H1 (cell line): ENCODE results near the gene CCDC82. TPM values are rescaled to one million over a fixed set of nuclear protein-coding genes. Genes with fewer than 3 reads are reported as not detected.

ENCODE experiments used
- CEBPB ChIP-seq: IDR thresholded peaks from 2 replicates; pipeline ENCODE4 v1.6.1; 2012; ENCODE audit warnings: low read depth, low read length
- GABPA ChIP-seq: IDR thresholded peaks from 2 replicates; pipeline ENCODE4 v1.6.1; 2011; ENCODE audit warnings: mild to moderate bottlenecking, low read length, moderate library complexity, borderline replicate concordance; ENCODE audit not compliant: insufficient read depth
- HDAC2 ChIP-seq, 2 experiments: fragments of 300-600 bp in 1 of 2; sonication (generic) in 1 of 2; IDR thresholded peaks; 2 replicates each; pipeline ENCODE4 v1.6.1; 2011 to 2012; ENCODE audit warnings: low read depth in 2 of 2, low read length in 2 of 2, mild to moderate bottlenecking in 2 of 2, moderate library complexity in 2 of 2, borderline replicate concordance in 1 of 2, inconsistent platforms in 1 of 2
- JUND ChIP-seq: IDR thresholded peaks from 2 replicates; pipeline ENCODE4 v1.6.1; 2011; ENCODE audit warnings: mild to moderate bottlenecking, improper control_type of control experiment, low read length
- MAFK ChIP-seq: IDR thresholded peaks from 2 replicates; pipeline ENCODE4 v1.6.1; 2012; ENCODE audit warnings: low read depth, mild to moderate bottlenecking, improper control_type of control experiment, low read length
- RNF2 ChIP-seq: fragments of 200-900, 300-1000 bp; sonication (generic); IDR thresholded peaks from 2 replicates; pipeline ENCODE4 v1.7.1; 2016; ENCODE audit warnings: borderline replicate concordance, low read depth, mild to moderate bottlenecking, antibody characterized with exemption, low read length; ENCODE audit not compliant: poor library complexity, severe bottlenecking; ENCODE audit errors: missing control alignments
- SUZ12 ChIP-seq: fragments of 200-600 bp; sonication (generic); IDR thresholded peaks from 2 replicates; pipeline ENCODE4 v1.6.1; 2012; ENCODE audit warnings: mild to moderate bottlenecking, inconsistent platforms, low read length, moderate library complexity, mixed read lengths
- polyA plus RNA-seq, 7 experiments: library from polyadenylated mRNA; depleted of rRNA in 3 of 7; stranded (reverse) in 5 of 7; unstranded in 2 of 7; fragments of >200 nt in 5 of 7; fragments of 200-250 nt in 2 of 7; gene quantifications; 1 replicate in 5 of 7; 2 replicates in 1 of 7; 4 replicates in 1 of 7; pipeline versions ENCODE4 v1.2.1 to v1.2.3, GENCODE V29; 2011 to 2013; ENCODE audit warnings: missing spikeins in 2 of 7, mixed read lengths in 2 of 7
- total RNA-seq: library from RNA; stranded (reverse); fragmentation: NEBNext Ultra II Directional; extraction: Animal tissue kit (Norgen Biotek cat#: 25700); gene quantifications from 2 replicates; pipeline ENCODE4 v1.2.1, GENCODE V29; 2021

Gene CCDC82
- total and polyA plus RNA-seq, 2 of the 8 experiments (the other 6 are each of a cell fraction or from before 2014, with no cell fraction given), result 6.0 to 15.2 TPM

DNA sequence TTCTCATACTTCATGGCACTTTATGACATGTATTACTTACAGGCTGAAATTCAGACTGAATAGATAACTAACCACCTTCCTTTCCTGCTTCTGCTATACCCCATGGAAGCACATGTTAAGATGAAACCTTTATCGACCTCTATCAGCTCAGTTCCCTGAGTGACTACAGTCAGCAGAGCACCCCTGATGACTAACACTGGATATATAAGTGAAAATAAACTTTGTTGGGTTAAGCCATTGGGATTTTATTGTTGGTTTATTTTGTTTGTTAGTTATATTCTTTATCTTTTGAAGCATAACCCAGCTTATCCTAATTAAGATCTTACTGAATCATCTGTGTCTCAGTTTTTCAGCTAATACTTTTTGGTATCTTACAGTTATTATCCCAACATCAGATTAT lies 23.7 kb downstream of the CCDC82 start (continued):
- no peak for TF ChIP-seq MAFK
- TF ChIP-seq HDAC2 (IDR thresholded peaks at IDR 0.05; ENCODE audit: borderline replicate concordance in 1 of 2, low read depth in 2 of 2, low read length in 2 of 2), result no peak
- no peak for TF ChIP-seq GABPA
- no peak for TF ChIP-seq SUZ12
- no peak for TF ChIP-seq RNF2
- no peak for TF ChIP-seq CEBPB
- no peak for TF ChIP-seq JUND
